Liver (tissue), 3 donors: Measurements from ENCODE around the gene LRMDA.
A peak's percentile ranks its signal among the peaks of the same experiment; 100 is the strongest.

ENCODE experiments used
- ATF3 ChIP-seq: IDR thresholded peaks from 2 replicates; pipeline ENCODE4 v1.6.1; 2016; ENCODE audit warnings: antibody characterized with exemption
- CTCF ChIP-seq: fragments of 150-350 bp; IDR thresholded peaks from 2 replicates; pipeline ENCODE4 v1.5.1; 2017; ENCODE audit warnings: improper control_type of control experiment, low read depth, low read length; ENCODE audit not compliant: missing input control
- EGR1 ChIP-seq, 2 donors: IDR thresholded peaks; 2 replicates each; pipeline ENCODE4 v1.6.1; 2016 to 2018; ENCODE audit warnings: antibody characterized with exemption in 2 of 2, low read depth in 2 of 2
- GABPA ChIP-seq, 2 donors: IDR thresholded peaks in 1 of 2; conservative IDR thresholded peaks in 1 of 2; 2 replicates each; pipeline ENCODE4 v1.6.1; 2016; ENCODE audit warnings: antibody characterized with exemption in 2 of 2, mild to moderate bottlenecking in 1 of 2, moderate library complexity in 1 of 2
- JUND ChIP-seq, 2 donors: IDR thresholded peaks; 2 replicates each; pipeline ENCODE4 v1.6.1; 2016; ENCODE audit warnings: antibody characterized with exemption in 2 of 2
- MAX ChIP-seq: IDR thresholded peaks from 2 replicates; pipeline ENCODE4 v1.6.1; 2016; ENCODE audit warnings: antibody characterized with exemption
- RAD21 ChIP-seq, 2 donors: IDR thresholded peaks; 2 replicates each; pipeline ENCODE4 v1.6.1; 2016; ENCODE audit warnings: antibody characterized with exemption in 2 of 2, mild to moderate bottlenecking in 2 of 2
- REST ChIP-seq: IDR thresholded peaks from 2 replicates; pipeline ENCODE4 v1.6.1; 2016; ENCODE audit warnings: antibody characterized with exemption, mild to moderate bottlenecking
- SP1 ChIP-seq: IDR thresholded peaks from 2 replicates; pipeline ENCODE4 v1.6.1; 2018; ENCODE audit warnings: antibody characterized with exemption, mild to moderate bottlenecking
- TAF1 ChIP-seq: conservative IDR thresholded peaks from 2 replicates; pipeline ENCODE4 v1.6.1; 2016; ENCODE audit warnings: antibody characterized with exemption, mild to moderate bottlenecking
- YY1 ChIP-seq: IDR thresholded peaks from 2 replicates; pipeline ENCODE4 v1.6.1; 2016; ENCODE audit warnings: antibody characterized with exemption, mild to moderate bottlenecking
- ZBTB33 ChIP-seq: IDR thresholded peaks from 2 replicates; pipeline ENCODE4 v1.6.1; 2016; ENCODE audit warnings: antibody characterized with exemption
- donor health status: healthy.
- donor health status: healthy.

GRCh38 chr10:75664968-75665367, 233.5 kb downstream of the LRMDA start:
- TF ChIP-seq CTCF (no peak), EGR1 (IDR thresholded peaks at IDR 0.05; ENCODE audit: low read depth in 2 of 2) (no peak), JUND (IDR thresholded peaks at IDR 0.05) (no peak), TAF1 (no peak), ATF3 (no peak), RAD21 (IDR thresholded peaks at IDR 0.05) (peak in 1 of 2 donors; percentile 23), SP1 (no peak), YY1 (no peak), ZBTB33 (no peak), GABPA (IDR thresholded peaks at IDR 0.05 in 1 of 2, conservative IDR thresholded peaks at IDR 0.05 in 1 of 2) (no peak), REST (no peak), MAX (no peak)
